ENCODE data around the gene OPA1. TPM values are rescaled to one million over a fixed set of nuclear protein-coding genes. Genes with fewer than 3 reads are reported as not detected.

Gene OPA1
- total RNA-seq, 1 donor from 2014 or later: 67.2 TPM

DNA sequence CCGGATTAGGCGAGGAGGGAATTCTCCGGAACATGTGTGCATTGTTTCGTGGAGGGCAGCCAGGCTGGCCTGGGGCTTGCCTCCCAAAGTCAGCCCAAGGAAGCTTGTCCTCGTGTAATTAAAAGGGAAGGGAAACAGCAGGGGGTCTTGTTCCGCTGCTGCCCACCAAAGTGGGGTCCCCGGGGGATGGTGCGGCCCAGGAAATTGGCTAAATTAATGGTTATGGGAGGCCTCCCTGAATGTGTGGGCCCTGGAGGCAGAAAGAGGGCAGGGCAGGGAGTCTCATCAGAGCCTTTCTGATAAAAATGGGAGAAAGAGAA, 118.1 kb downstream of the OPA1 start:
- Mint-ChIP-seq H3K27ac (ENCODE audit: unreplicated experiment) (no peak overlapping the region), H3K36me3 (ENCODE audit: low read depth, unreplicated experiment) (peaks cover 15% of the 10 kb centered on the region), H3K27me3 (ENCODE audit: unreplicated experiment) (peaks cover 6% of the 10 kb centered on the region), H3K4me1 (ENCODE audit: unreplicated experiment) (no peaks in the 10 kb centered on the region), H3K9me3 (ENCODE audit: unreplicated experiment) (peaks cover 7% of the 10 kb centered on the region), H3K4me3 (ENCODE audit: unreplicated experiment) (no peak overlapping the region)
- no peak for DNase-seq (ENCODE audit: low spot score)
- TF ChIP-seq, protein P1, sequence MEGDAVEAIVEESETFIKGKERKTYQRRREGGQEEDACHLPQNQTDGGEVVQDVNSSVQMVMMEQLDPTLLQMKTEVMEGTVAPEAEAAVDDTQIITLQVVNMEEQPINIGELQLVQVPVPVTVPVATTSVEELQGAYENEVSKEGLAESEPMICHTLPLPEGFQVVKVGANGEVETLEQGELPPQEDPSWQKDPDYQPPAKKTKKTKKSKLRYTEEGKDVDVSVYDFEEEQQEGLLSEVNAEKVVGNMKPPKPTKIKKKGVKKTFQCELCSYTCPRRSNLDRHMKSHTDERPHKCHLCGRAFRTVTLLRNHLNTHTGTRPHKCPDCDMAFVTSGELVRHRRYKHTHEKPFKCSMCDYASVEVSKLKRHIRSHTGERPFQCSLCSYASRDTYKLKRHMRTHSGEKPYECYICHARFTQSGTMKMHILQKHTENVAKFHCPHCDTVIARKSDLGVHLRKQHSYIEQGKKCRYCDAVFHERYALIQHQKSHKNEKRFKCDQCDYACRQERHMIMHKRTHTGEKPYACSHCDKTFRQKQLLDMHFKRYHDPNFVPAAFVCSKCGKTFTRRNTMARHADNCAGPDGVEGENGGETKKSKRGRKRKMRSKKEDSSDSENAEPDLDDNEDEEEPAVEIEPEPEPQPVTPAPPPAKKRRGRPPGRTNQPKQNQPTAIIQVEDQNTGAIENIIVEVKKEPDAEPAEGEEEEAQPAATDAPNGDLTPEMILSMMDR (IDR thresholded peaks at IDR 0.05; ENCODE audit: unreplicated experiment): no peak

- Mint-ChIP-seq H3K4me1 (ENCODE audit: unreplicated experiment) (no peaks in the 10 kb centered on the region), H3K27ac (ENCODE audit: unreplicated experiment) (no peak overlapping the region), H3K27me3 (ENCODE audit: unreplicated experiment) (peaks cover 6% of the 10 kb centered on the region), H3K36me3 (ENCODE audit: low read depth, unreplicated experiment) (peaks cover 15% of the 10 kb centered on the region), H3K4me3 (ENCODE audit: unreplicated experiment) (no peak overlapping the region), H3K9me3 (ENCODE audit: unreplicated experiment) (peaks cover 7% of the 10 kb centered on the region)
- no peak for DNase-seq (ENCODE audit: low spot score)
- TF ChIP-seq, protein P1 (IDR thresholded peaks at IDR 0.05; ENCODE audit: unreplicated experiment): no peak
Measured at GRCh38 chr3:193711523-193711963, 118.5 kb downstream of the OPA1 start.

- TF ChIP-seq, protein P1 (IDR thresholded peaks at IDR 0.05; ENCODE audit: unreplicated experiment): no peak
Measured at GRCh38 chr3:193711964-193712598, 119.1 kb downstream of the OPA1 start.

DNA sequence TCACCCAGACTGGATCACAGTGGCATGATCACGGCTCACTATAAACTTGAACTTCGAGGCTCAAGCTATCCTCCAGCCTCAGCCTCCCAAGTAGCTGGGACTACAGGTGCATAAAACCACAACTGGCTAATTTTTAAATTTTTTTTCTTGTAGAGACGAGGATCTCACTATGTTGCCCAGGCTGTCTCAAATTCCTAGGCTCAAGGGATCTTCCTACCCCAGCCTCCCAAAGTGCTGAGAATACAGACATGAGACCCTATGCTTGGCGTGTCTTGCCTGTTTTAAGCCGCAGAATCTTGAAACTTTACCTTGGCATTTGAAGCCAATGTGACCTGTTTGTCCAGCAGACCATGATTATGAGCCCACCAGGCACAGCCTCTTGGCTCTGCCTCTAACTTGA, 119.9 kb downstream of the OPA1 start:
- H3K4me3 Mint-ChIP-seq (ENCODE audit: unreplicated experiment): no peak overlapping the region
- no peak for DNase-seq (ENCODE audit: low spot score)
- H3K36me3 Mint-ChIP-seq (ENCODE audit: low read depth, unreplicated experiment): peaks cover 15% of the 10 kb centered on the region
- H3K27ac Mint-ChIP-seq (ENCODE audit: unreplicated experiment): no peak overlapping the region
- TF ChIP-seq, protein P1 (IDR thresholded peaks at IDR 0.05; ENCODE audit: unreplicated experiment): no peak
- peaks cover 7% of the 10 kb centered on the region for H3K9me3 Mint-ChIP-seq (ENCODE audit: unreplicated experiment)
- H3K4me1 Mint-ChIP-seq (ENCODE audit: unreplicated experiment): no peaks in the 10 kb centered on the region
- peaks cover 6% of the 10 kb centered on the region for H3K27me3 Mint-ChIP-seq (ENCODE audit: unreplicated experiment)

More at GRCh38 chr3:193711964-193712598, 119.1 kb downstream of the OPA1 start:
- Mint-ChIP-seq H3K27ac (ENCODE audit: unreplicated experiment) (no peak overlapping the region), H3K27me3 (ENCODE audit: unreplicated experiment) (peaks cover 6% of the 10 kb centered on the region), H3K4me3 (ENCODE audit: unreplicated experiment) (no peak overlapping the region), H3K9me3 (ENCODE audit: unreplicated experiment) (peaks cover 7% of the 10 kb centered on the region), H3K36me3 (ENCODE audit: low read depth, unreplicated experiment) (peaks cover 15% of the 10 kb centered on the region), H3K4me1 (ENCODE audit: unreplicated experiment) (no peaks in the 10 kb centered on the region)
- no peak for DNase-seq (ENCODE audit: low spot score)

- Mint-ChIP-seq H3K36me3 (ENCODE audit: low read depth, unreplicated experiment) (peaks cover 15% of the 10 kb centered on the region), H3K9me3 (ENCODE audit: unreplicated experiment) (peaks cover 7% of the 10 kb centered on the region), H3K27ac (ENCODE audit: unreplicated experiment) (no peak overlapping the region), H3K4me1 (ENCODE audit: unreplicated experiment) (no peaks in the 10 kb centered on the region), H3K4me3 (ENCODE audit: unreplicated experiment) (no peak overlapping the region), H3K27me3 (ENCODE audit: unreplicated experiment) (peaks cover 6% of the 10 kb centered on the region)
- DNase-seq (ENCODE audit: low spot score): no peak
- TF ChIP-seq, protein P1 (IDR thresholded peaks at IDR 0.05; ENCODE audit: unreplicated experiment): no peak
Measured at GRCh38 chr3:193714523-193715137, 121.6 kb downstream of the OPA1 start.
